HuH-7 (cell line): ENCODE data around the gene ZFAND5.

Experiments used
- DNase-seq: peaks from one replicate; pipeline ENCODE4 v3.0.0; 2011; ENCODE audit warnings: low spot score

ZFAND5 gene

DNA sequence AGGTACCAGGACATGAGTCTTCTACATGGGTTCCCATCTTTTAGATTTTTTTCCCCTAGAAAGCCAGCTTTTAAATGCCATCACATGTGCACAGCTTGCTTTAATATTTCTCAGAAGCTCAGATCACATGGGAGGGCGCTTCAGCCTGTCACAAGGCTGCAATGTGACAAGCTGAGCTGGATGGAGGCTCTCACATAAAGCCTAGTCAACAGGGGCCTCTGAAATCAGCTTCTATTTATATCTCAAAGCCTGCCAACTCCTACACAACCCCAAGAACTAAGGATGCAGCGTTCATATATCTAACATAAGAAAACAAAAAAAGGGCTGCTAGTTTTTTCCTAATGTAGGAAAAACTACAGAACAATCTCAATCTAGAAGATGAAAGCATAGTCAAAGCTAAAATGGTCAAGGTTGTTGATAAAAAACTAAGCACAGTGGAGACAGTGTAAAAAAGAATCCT lies 2.3 kb downstream of the ZFAND5 start:
- DNase-seq, result peak; percentile 61

GRCh38 chr9:72362118-72362531 lies 2.9 kb downstream of the ZFAND5 start:
- peak; percentile 51 for DNase-seq

DNA sequence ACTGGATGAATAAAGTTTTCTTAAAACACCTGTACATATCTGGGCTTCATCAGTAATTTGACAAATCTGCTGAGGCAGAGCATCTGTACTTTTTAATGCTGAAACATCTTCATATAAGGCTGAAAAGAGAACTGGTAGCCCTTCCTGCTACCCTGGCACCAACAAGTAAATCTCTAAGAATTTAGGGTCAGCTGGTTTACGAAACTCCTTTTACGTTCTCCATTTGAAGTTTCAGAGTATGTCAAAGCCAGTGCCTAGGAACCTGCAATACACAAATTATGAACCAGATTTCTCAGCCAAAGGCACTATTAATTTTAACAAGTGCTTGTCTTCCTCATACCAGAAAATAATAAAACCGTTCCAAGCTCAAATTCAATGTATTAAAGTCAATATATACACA lies 3.8 kb downstream of the ZFAND5 start:
- DNase-seq, result no peak

- no peak for DNase-seq
These were observed 4.7 kb downstream of the ZFAND5 start for GRCh38 chr9:72360324-72360723.

DNA sequence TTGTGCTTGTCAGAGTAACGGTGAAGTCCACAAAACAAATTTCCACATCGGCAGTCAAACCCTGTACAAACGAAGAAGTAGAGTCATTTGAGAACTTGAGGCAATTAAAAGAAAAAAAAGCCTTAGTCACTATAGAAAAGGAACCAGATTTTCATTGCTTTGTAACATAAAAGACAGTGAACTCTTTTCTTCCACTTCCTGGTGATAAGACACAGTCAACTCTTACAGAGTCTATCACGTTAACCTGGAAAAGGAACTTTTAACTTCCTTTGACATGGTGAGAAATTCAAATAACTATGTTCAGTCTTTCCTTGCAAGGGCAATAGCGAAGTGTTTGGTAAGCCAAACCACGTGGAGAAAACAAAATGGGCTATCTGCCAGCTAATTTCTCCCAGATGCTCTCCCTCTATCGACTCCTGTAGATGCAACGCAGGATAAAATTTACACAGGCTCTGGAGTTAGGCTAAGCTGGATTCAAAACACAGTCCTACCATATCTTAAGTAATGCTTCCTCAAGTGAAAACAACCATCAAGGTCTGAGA lies 8.9 kb downstream of the ZFAND5 start:
- DNase-seq, result no peak

DNA sequence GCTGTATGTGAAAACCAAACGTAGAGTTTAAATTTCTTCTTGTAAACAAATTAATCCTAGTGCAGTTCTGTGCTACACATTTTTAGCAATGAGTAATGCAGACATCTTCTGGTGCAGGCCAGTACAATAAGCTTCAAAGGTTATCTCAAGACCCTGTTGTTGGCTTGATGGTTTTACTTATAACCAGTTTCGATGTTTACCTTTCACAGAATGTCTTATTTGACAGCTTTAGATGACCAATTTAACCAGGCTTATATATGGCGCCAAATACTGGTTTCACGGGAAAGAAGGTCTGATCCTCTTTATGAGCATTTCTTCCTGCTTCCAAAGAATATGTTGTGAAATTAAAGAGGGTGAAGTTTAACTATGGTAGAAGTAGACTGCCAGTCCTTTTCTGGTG lies 9.9 kb downstream of the ZFAND5 start:
- DNase-seq, result no peak

- no peak for DNase-seq
These were observed 10.3 kb downstream of the ZFAND5 start for GRCh38 chr9:72354704-72355103.

DNA sequence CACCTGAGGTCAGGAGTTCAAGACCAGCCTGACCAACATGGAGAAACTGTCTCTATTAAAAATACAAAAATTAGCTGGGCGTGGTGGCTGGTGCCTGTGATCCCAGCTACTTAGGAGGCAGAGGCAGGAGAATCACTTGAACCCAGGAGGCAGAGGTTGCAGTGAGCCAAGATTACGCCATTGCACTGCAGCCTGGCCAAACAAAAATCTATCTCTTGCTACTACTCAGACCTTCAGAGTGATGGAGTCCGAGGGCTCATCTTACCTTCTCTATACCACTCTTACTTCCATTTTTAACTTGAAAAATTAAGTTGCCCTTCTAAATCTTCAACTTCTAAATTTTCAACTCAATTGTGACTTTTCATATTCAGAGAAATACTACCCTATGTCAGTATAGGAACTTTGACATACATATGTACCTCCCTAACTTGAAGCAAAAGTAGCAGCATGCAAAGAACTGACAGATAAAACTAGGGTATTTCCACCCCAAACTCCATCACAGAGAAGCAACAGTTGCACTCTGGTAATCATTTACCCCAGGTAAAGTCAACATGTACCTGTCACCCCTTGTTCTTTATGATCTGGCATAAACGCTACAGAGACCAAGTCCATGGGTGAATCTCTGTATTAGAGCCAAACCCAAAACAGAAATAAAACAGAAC lies 11.4 kb downstream of the ZFAND5 start:
- DNase-seq, result no peak

GRCh38 chr9:72352911-72353388 lies 12.1 kb downstream of the ZFAND5 start:
- no peak for DNase-seq

GRCh38 chr9:72351538-72352453 lies 13.2 kb downstream of the ZFAND5 start:
- no peak for DNase-seq

DNA sequence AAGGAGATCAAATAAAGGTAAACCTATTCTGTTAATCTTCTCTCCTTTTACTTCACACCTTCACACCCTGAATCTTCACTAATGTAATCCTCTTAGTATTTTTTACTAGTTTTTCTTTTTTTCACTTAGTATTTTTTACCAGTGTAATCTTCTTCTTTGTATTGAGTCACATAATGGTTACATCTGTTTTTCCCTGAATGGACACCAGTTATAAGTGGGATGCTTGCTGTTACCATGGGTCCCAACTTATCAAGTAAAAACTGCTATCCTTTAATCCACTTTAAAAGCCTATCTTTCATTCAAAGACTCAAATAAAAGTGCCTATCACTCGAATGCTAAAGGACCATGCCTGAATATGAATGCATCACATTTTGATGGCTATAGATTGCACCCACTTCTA lies 15.1 kb downstream of the ZFAND5 start:
- no peak for DNase-seq

GRCh38 chr9:72349240-72349639 lies 15.8 kb downstream of the ZFAND5 start:
- DNase-seq, result no peak

- no peak for DNase-seq
These were observed 18.7 kb downstream of the ZFAND5 start for GRCh38 chr9:72346333-72346732.

DNA sequence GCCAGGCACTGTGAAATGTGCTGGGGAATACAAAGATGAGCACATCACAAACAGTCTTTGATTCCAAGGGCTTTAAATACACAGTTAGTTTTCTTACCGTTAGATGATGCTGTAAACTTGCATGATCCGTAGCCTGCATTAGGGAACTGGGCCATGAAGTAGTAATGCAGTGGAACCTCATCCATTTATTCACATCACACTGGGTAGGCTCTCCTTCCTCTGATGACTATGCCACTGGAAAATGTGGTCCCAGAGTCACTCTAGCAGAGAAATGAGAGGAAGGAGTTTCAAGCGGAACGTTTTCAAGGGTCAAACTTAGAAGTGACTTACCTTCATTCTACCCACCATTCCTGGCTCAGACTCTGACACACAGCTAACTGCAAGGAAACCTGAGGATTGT lies 26.4 kb downstream of the ZFAND5 start:
- no peak for DNase-seq

GRCh38 chr9:72337286-72337685 lies 27.7 kb downstream of the ZFAND5 start:
- no peak for DNase-seq

DNA sequence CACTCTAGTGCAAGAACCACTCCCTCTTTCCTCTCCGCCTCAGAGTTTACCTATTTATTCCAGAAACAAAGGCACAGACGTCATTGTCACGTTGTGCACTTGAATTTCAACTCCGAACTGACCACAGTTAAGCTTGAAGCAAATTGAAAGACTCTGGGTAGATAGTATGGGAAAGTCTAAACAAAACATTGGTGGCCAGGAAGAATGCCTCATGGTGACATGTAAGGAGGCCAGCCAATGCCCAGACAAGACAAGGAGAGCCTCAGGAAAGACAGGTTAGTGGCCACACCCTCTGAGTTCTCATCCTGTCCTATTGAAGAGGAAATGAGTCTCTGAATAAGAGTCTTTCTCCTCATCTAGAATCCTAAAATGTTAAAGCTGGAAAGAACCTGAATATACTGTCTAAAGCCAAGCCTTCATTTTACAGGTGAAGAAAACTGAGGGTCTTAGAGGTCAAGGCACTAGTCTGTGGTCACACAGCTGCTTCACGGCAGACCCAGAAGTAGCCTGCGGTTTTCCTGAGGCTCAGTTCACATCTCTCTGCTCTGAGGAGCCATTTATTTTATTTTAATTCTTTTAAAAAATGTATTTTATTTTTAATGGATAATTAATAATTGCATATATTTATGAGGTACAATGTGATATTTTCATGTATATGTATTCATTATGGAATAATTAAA lies 30.2 kb downstream of the ZFAND5 start:
- no peak for DNase-seq

GRCh38 chr9:72333709-72334108 lies 31.3 kb downstream of the ZFAND5 start:
- no peak for DNase-seq

DNA sequence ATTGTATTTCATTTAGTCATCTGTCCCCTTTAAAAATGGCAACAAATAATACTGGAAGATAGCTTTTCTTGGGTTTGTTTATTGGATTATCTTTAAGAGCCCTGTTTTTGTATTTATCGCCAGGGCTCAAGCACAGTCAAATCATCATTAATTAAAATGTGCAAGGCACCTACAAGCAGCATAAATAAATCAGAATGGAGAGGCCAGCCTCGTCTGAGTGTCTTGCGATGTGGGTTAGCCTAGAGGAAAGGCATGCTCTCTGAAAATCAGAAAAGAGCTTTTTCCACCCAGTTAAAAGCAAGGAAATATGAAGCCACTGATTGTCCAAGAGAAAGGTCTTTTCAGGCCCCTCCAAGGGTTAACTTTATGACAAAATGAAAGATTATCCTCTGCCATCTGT lies 31.8 kb downstream of the ZFAND5 start:
- DNase-seq, result no peak

DNA sequence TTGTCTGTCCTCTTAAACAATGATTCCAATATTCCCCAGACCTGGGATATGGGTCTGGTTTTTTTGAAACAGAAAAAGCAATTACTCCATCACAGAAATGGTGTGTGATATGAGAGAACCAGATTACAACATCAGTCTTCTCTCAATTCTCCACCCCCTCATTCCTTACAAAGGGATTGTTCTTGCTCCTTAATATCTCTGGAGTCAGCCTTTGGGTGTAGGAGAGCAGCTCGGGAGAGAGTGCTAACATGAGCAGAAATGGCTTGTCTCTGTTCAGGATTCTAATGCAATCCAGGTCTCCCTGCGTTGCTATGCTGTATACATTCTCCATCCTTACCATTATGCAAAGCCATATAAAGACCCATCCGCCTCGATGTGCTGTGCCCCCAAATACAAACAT lies 32.7 kb downstream of the ZFAND5 start:
- DNase-seq, result no peak

DNA sequence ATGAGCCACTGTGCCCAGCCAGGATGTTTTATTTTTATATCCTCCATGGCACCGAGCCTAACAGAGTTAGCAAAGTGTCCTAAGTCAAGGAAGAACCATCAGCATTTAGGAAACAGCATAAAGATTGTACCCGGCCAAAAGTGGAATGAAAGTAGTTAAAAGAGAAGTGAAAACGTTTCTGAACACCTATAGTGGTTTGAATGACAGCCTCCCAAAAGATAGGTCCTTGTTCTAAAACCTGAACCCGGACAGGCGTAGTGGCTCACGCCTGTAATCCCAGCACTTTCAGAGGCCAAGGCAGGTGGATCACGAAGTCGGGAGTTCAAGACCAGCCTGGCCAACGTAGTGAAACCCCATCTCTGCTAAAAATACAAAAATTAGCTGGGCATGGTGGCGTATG lies 37.4 kb downstream of the ZFAND5 start:
- no peak for DNase-seq

DNA sequence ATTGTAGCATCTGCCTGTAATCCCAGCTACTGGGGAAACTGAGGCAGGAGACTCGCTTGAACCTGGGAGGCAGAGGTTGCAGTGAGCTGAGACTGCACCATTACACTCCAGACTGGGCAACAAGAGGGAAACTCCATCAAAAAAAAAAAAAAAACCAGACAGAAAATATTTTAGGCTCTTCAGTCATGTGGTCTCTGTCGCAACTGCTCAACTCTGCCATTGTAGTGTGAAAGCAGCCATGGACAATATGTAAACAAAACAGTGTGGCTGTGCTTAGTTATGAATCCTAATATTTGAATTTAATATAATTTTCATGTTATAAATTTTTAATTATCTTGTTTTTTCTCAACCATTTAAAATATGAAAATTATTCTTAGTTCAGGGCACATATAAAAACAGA lies 38.4 kb downstream of the ZFAND5 start:
- no peak for DNase-seq

- DNase-seq, result no peak
These were observed 40.0 kb downstream of the ZFAND5 start for GRCh38 chr9:72324974-72325373.
